Smooth muscle cell (in vitro differentiated cells): ENCODE data around the gene TOLLIP. TPM values are rescaled to one million over a fixed set of nuclear protein-coding genes. Genes with fewer than 3 reads are reported as not detected.

Experiments
- DNase-seq: peaks from one replicate; lab custom pipeline; 2025; ENCODE audit not compliant: unreplicated experiment; lab: John Stamatoyannopoulos, UW
- H2AFZ ChIP-seq: fragments of 200-600 bp; sonication (generic); 2 replicates; pipeline ENCODE4 v1.6.0; 2016; ENCODE audit warnings: antibody characterized with exemption, low read depth, mild to moderate bottlenecking
- H3F3A ChIP-seq: fragments of 200-600 bp; sonication (generic); 2 replicates; pipeline ENCODE4 v1.6.0; 2017; ENCODE audit warnings: antibody characterized with exemption, low read depth
- H3K27ac ChIP-seq: fragments of 200-600 bp; sonication (generic); 2 replicates; pipeline ENCODE4 v1.5.1; 2016; ENCODE audit warnings: low read depth, mild to moderate bottlenecking
- H3K27me3 ChIP-seq: fragments of 200-600 bp; sonication (generic); 2 replicates; pipeline ENCODE4 v1.6.1; 2016; ENCODE audit warnings: low read depth, mild to moderate bottlenecking
- H3K36me3 ChIP-seq: fragments of 200-600 bp; sonication (generic); 2 replicates; pipeline ENCODE4 v1.5.1; 2016; ENCODE audit warnings: low read depth
- H3K4me1 ChIP-seq: fragments of 200-600 bp; sonication (generic); 2 replicates; pipeline ENCODE4 v1.5.1; 2016; ENCODE audit warnings: low read depth
- H3K4me2 ChIP-seq: fragments of 200-600 bp; sonication (generic); 2 replicates; pipeline ENCODE4 v1.6.0; 2016; ENCODE audit warnings: mild to moderate bottlenecking
- H3K4me3 ChIP-seq: fragments of 200-600 bp; sonication (generic); 2 replicates; pipeline ENCODE4 v1.5.1; 2016; ENCODE audit warnings: mild to moderate bottlenecking
- H3K79me2 ChIP-seq: fragments of 200-600 bp; sonication (generic); 2 replicates; pipeline ENCODE4 v1.6.0; 2016; ENCODE audit warnings: low read depth, mild to moderate bottlenecking
- H3K9ac ChIP-seq: fragments of 200-600 bp; sonication (generic); 2 replicates; pipeline ENCODE4 v1.6.0; 2016; ENCODE audit warnings: low read depth
- H3K9me3 ChIP-seq: fragments of 200-600 bp; sonication (generic); replicated peaks from 2 replicates; pipeline ENCODE4 v1.5.1; 2016; ENCODE audit warnings: low read depth
- H4K20me1 ChIP-seq: fragments of 200-600 bp; sonication (generic); 2 replicates; pipeline ENCODE4 v1.6.0; 2016; ENCODE audit warnings: low read depth
- WGBS: methylation state at CpG from one replicate; pipeline ENCODE4 v1.1.7; 2016; ENCODE audit warnings: low lambda C conversion rate; 5-methylcytosine and 5-hydroxymethylcytosine counted together
- polyA plus RNA-seq: library from polyadenylated mRNA; unstranded; fragments of >200 nt; fragmentation: Nextera tagmentation; extraction: Ambion mirVana; gene quantifications from 2 replicates; pipeline ENCODE4 v1.2.1, GENCODE V29; 2016
- total RNA-seq: library from RNA; depleted of rRNA; stranded (reverse); fragments of >200 nt; gene quantifications from 2 replicates; pipeline ENCODE4 v1.2.3, GENCODE V29; 2014
- TF ChIP-seq, protein P1 (sequence below): fragments of 200-600 bp; sonication (generic); IDR thresholded peaks from 2 replicates; pipeline ENCODE4 v1.5.1; 2017; ENCODE audit warnings: borderline replicate concordance, mild to moderate bottlenecking, antibody characterized with exemption; ENCODE audit not compliant: insufficient read depth, poor library complexity, severe bottlenecking

TOLLIP gene
- total and polyA plus RNA-seq, 2 experiments from 2014 or later = 20.3 to 63.0 TPM

DNA sequence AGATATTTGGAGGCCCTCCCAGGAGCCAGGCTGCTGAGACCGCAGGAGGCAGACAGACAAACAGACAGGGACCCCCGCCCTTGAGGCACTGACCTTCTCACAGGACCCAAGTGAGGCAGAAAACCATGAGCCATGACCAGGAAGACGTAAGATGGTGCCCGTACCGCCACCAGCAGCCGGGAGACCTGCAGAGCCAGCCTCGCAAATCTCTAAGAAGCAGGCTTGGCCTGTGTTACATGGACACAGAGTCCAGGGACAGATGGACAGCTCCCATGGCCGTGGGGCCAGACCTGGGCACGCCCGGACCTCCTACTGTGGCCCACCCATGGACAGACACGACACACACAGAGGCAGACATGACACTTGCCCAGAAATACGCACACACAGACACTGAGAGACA, 30.7 kb upstream of the TOLLIP start:
- Histone ChIP-seq H3K9me3 (no peaks in the 10 kb centered on the region), H3F3A (no peaks in the 10 kb centered on the region), H3K79me2 (no peaks in the 10 kb centered on the region), H2AFZ (no peak overlapping the region), H3K36me3 (no peaks in the 10 kb centered on the region), H3K4me2 (no peak overlapping the region), H3K27me3 (no peaks in the 10 kb centered on the region), H3K4me3 (no peak overlapping the region), H3K9ac (no peak overlapping the region), H3K27ac (no peak overlapping the region), H3K4me1 (peaks cover 7% of the 10 kb centered on the region), H4K20me1 (no peaks in the 10 kb centered on the region)
- TF ChIP-seq, protein P1, sequence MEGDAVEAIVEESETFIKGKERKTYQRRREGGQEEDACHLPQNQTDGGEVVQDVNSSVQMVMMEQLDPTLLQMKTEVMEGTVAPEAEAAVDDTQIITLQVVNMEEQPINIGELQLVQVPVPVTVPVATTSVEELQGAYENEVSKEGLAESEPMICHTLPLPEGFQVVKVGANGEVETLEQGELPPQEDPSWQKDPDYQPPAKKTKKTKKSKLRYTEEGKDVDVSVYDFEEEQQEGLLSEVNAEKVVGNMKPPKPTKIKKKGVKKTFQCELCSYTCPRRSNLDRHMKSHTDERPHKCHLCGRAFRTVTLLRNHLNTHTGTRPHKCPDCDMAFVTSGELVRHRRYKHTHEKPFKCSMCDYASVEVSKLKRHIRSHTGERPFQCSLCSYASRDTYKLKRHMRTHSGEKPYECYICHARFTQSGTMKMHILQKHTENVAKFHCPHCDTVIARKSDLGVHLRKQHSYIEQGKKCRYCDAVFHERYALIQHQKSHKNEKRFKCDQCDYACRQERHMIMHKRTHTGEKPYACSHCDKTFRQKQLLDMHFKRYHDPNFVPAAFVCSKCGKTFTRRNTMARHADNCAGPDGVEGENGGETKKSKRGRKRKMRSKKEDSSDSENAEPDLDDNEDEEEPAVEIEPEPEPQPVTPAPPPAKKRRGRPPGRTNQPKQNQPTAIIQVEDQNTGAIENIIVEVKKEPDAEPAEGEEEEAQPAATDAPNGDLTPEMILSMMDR = no peak
- no peak for DNase-seq
- WGBS = 82% methylated on average over 11 of the region's 12 CpGs

DNA sequence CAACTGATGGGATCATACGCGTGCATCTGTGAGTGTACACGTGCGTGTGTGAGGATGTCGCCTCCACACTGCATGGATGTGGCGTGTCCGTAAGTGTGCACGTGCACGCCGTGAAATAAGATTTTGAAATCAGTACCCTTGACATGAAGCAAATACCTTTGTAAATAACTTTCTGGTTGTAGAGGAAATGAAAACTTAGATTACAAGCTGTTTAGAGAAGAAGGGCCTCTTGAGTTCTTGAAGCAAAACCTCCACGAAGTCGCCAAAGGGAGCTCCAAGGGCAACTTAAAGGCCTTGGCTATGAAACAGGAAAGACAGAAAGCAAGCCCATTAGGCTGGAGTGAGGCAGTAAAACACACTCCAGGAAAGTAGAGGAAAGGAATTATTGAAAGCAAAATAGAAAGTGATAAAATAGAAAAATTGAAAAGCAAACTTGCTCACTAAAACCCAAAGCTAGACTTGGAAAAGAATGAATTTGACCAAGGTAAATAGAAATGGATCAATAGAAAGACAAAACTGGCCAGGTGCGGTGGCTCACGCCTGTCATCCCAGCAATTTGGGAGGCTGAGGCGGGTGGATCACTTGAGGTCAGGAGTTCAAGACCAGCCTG, 29.7 kb upstream of the TOLLIP start:
- Histone ChIP-seq H4K20me1 (no peaks in the 10 kb centered on the region), H3K9me3 (no peaks in the 10 kb centered on the region), H3K79me2 (no peaks in the 10 kb centered on the region), H3K4me2 (no peak overlapping the region), H3K4me1 (peaks cover 7% of the 10 kb centered on the region), H3K36me3 (no peaks in the 10 kb centered on the region), H3K9ac (no peak overlapping the region), H3K4me3 (no peak overlapping the region), H3F3A (no peaks in the 10 kb centered on the region), H3K27me3 (no peaks in the 10 kb centered on the region), H3K27ac (no peak overlapping the region), H2AFZ (no peak overlapping the region)
- no peak for DNase-seq
- WGBS = 90% methylated on average over 15 of the region's 15 CpGs
- TF ChIP-seq, protein P1 = no peak

DNA sequence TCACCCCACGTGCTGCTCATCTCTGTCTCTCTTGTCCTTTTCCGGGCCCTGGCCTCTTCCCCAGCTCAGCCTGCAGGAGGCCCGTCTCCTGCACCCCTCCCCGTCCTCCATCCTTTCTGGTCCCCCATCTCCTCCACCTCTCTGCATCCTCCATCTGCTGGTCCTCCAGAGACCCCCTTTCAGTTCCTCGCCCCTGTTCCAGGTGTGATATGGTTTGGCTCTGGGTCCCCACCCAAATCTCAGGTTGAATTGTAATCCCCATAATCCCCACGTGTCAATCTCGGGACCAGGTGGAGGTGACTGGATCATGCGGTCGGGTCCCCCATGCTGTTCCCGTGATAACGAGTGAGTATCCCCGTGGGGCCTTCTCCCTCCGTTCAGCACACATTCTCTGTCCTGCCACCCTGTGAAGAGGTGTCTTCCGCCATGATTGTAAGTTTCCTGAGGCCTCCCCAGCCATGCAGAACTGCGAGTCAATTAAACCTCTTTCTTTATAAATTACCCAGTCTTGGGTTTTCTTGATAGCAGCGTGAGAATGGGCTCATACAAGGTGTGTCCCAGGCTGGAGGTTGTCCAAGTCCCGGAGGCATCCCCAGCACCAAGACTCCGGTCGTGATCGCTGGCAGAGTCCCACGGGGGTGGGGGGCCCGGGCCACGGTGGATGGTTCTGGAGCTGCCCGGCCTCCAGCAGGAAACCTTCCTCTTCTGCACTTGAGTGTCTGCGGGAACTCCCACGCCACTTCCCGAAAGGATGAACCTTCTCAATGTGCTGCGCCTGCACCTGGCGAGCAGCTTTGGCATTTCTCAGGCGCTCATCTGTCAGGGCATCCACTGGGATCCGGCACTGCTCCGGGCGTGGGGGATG, 29.0 kb upstream of the TOLLIP start:
- no peak for DNase-seq
- no peak overlapping the region for H3K9ac ChIP-seq
- no peak overlapping the region for H3K4me3 ChIP-seq
- no peak overlapping the region for H3K27ac ChIP-seq
- no peaks in the 10 kb centered on the region for H3K9me3 ChIP-seq
- H3K27me3 ChIP-seq = no peaks in the 10 kb centered on the region
- TF ChIP-seq, protein P1 = no peak
- H3K79me2 ChIP-seq = no peaks in the 10 kb centered on the region
- H4K20me1 ChIP-seq = no peaks in the 10 kb centered on the region
- no peak overlapping the region for H3K4me2 ChIP-seq
- H3K4me1 ChIP-seq = peaks cover 7% of the 10 kb centered on the region
- no peaks in the 10 kb centered on the region for H3F3A ChIP-seq
- WGBS = 87% methylated on average over 31 of the region's 33 CpGs
- H2AFZ ChIP-seq = no peak overlapping the region
- no peaks in the 10 kb centered on the region for H3K36me3 ChIP-seq
